HepG2 (cell line): ENCODE results near the gene STAT6. TPM values are rescaled to one million over a fixed set of nuclear protein-coding genes. Genes with fewer than 3 reads are reported as not detected.

Experiments used
- AFF4 ChIP-seq: sonication (generic); formaldehyde crosslinking; IDR thresholded peaks from 2 replicates; pipeline ENCODE4 v1.4.0; 2020; ENCODE audit warnings: missing genetic modification reagents
- HDAC1 ChIP-seq: sonication (generic); formaldehyde crosslinking; IDR thresholded peaks from 2 replicates; pipeline ENCODE4 v1.5.1; 2020; ENCODE audit warnings: mild to moderate bottlenecking, missing genetic modification reagents
- IKZF4 ChIP-seq: sonication (generic); formaldehyde crosslinking; IDR thresholded peaks from 2 replicates; pipeline ENCODE4 v1.5.1; 2020; ENCODE audit warnings: borderline replicate concordance, mild to moderate bottlenecking, low read depth, missing genetic modification reagents; ENCODE audit errors: not compliant biosample characterization
- IRX3 ChIP-seq: sonication (generic); formaldehyde crosslinking; IDR thresholded peaks from 2 replicates; pipeline ENCODE4 v1.8.1; 2023; ENCODE audit warnings: mild to moderate bottlenecking, low read depth, missing genetic modification reagents, borderline replicate concordance
- JUN ChIP-seq: sonication (generic); formaldehyde crosslinking; IDR thresholded peaks from 2 replicates; pipeline ENCODE4 v1.4.0; 2020; ENCODE audit warnings: mild to moderate bottlenecking, missing genetic modification reagents
- MNT ChIP-seq: fragments of 450-650 bp; IDR thresholded peaks from 2 replicates; pipeline ENCODE4 v1.6.1; 2016
- NFKB2 ChIP-seq: sonication (generic); formaldehyde crosslinking; IDR thresholded peaks from 2 replicates; pipeline ENCODE4 v1.4.0; 2020; ENCODE audit warnings: missing genetic modification reagents, borderline replicate concordance
- SIN3A ChIP-seq: IDR thresholded peaks from 2 replicates; pipeline ENCODE4 v1.6.1; 2011; ENCODE audit warnings: low read depth, mild to moderate bottlenecking, control low read depth, low read length, borderline replicate concordance
- SIX1 ChIP-seq: sonication (generic); formaldehyde crosslinking; IDR thresholded peaks from 2 replicates; pipeline ENCODE4 v1.4.0; 2020; ENCODE audit warnings: missing genetic modification reagents, borderline replicate concordance
- SNAI1 ChIP-seq: sonication (generic); formaldehyde crosslinking; IDR thresholded peaks from 2 replicates; pipeline ENCODE4 v1.5.0; 2020; ENCODE audit warnings: mild to moderate bottlenecking, missing genetic modification reagents, borderline replicate concordance
- THAP7 ChIP-seq: sonication (generic); formaldehyde crosslinking; IDR thresholded peaks from 2 replicates; pipeline ENCODE4 v1.8.1; 2023; ENCODE audit warnings: mild to moderate bottlenecking, missing genetic modification reagents
- ZNF281 ChIP-seq: sonication (generic); formaldehyde crosslinking; IDR thresholded peaks from 2 replicates; pipeline ENCODE4 v1.4.0; 2020; ENCODE audit warnings: missing genetic modification reagents, borderline replicate concordance
- ZNF33B ChIP-seq: sonication (generic); formaldehyde crosslinking; IDR thresholded peaks from 2 replicates; pipeline ENCODE4 v1.5.1; 2020; ENCODE audit warnings: mild to moderate bottlenecking, missing genetic modification reagents
- ZNF430 ChIP-seq: sonication (generic); formaldehyde crosslinking; IDR thresholded peaks from 2 replicates; pipeline ENCODE4 v1.9.0; 2021; ENCODE audit warnings: mild to moderate bottlenecking, missing genetic modification reagents
- ZNF468 ChIP-seq: sonication (generic); formaldehyde crosslinking; IDR thresholded peaks from 2 replicates; pipeline ENCODE4 v1.8.0; 2022; ENCODE audit warnings: mild to moderate bottlenecking, moderate library complexity, missing genetic modification reagents
- ZNF639 ChIP-seq: conservative IDR thresholded peaks from 2 replicates; pipeline ENCODE4 v1.6.1; 2018; ENCODE audit warnings: missing genetic modification reagents
- ZNF850 ChIP-seq: sonication (generic); formaldehyde crosslinking; conservative IDR thresholded peaks from 2 replicates; pipeline ENCODE4 v1.9.0; 2021; ENCODE audit warnings: mild to moderate bottlenecking, missing genetic modification reagents
- ZNF883 ChIP-seq: sonication (generic); formaldehyde crosslinking; IDR thresholded peaks from 2 replicates; pipeline ENCODE4 v1.5.1; 2020; ENCODE audit warnings: mild to moderate bottlenecking, missing genetic modification reagents; ENCODE audit errors: not compliant biosample characterization
- polyA plus RNA-seq, 8 experiments: library from polyadenylated mRNA; depleted of rRNA in 3 of 8; stranded (reverse) in 7 of 8; unstranded in 1 of 8; fragments of >200 nt; fragmentation: Illumina TruSeq in 4 of 8; extraction: Trizol in 4 of 8; gene quantifications; 2 replicates each; pipeline versions ENCODE4 v1.2.1 to v1.2.3, GENCODE V29; 2011 to 2016; ENCODE audit warnings: low read depth in 4 of 8, missing spikeins in 1 of 8, mixed read lengths in 1 of 8; ENCODE audit not compliant: insufficient read depth in 1 of 8
- total RNA-seq, 5 experiments: library from RNA; depleted of rRNA; stranded (reverse); fragments of >200 nt; fragmentation: Illumina TruSeq; extraction: Trizol; gene quantifications; 2 replicates each; pipeline ENCODE4 v1.2.3, GENCODE V29; 2016; ENCODE audit warnings: low read depth in 1 of 5

The STAT6 gene
- total and polyA plus RNA-seq, 2 of the 13 experiments (the other 11 are each of a cell fraction or from before 2014, with no cell fraction given) = 28.0 to 62.2 TPM

- TF ChIP-seq JUN (CRISPR knock-in tag) (no peak), NFKB2 (CRISPR knock-in tag) (peak; percentile 55; the same call in 1 of the 2 replicates), ZNF430 (CRISPR knock-in tag) (no peak), ZNF33B (CRISPR knock-in tag) (no peak), SNAI1 (CRISPR knock-in tag) (no peak), IRX3 (no peak), ZNF468 (no peak), ZNF850 (CRISPR knock-in tag) (no peak), IKZF4 (CRISPR knock-in tag) (no peak), ZNF281 (CRISPR knock-in tag) (no peak), ZNF883 (CRISPR knock-in tag) (no peak), SIN3A (peak; percentile 77; the same call in 1 of the 2 replicates), MNT (no peak), HDAC1 (CRISPR knock-in tag) (peak; percentile 61; the same call in 1 of the 2 replicates), THAP7 (CRISPR knock-in tag) (0 out of 2 replicates have a peak, but pooled peaks have one; percentile 66), SIX1 (CRISPR knock-in tag) (no peak), AFF4 (no peak), ZNF639 (CRISPR knock-in tag) (no peak)
Measured at GRCh38 chr12:57127101-57127725, 16.1 kb upstream of the STAT6 start (continued).
